Smooth muscle cell (in vitro differentiated cells): ENCODE results near the gene GOLGB1. TPM values are rescaled to one million over a fixed set of nuclear protein-coding genes. Genes with fewer than 3 reads are reported as not detected.
A peak's percentile ranks its signal among the peaks of the same experiment; 100 is the strongest.

Experiments used
- DNase-seq: peaks from one replicate; lab custom pipeline; 2025; ENCODE audit not compliant: unreplicated experiment; lab: John Stamatoyannopoulos, UW
- H2AFZ ChIP-seq: fragments of 200-600 bp; sonication (generic); 2 replicates; pipeline ENCODE4 v1.6.0; 2016; ENCODE audit warnings: antibody characterized with exemption, low read depth, mild to moderate bottlenecking
- H3F3A ChIP-seq: fragments of 200-600 bp; sonication (generic); 2 replicates; pipeline ENCODE4 v1.6.0; 2017; ENCODE audit warnings: antibody characterized with exemption, low read depth
- H3K27ac ChIP-seq: fragments of 200-600 bp; sonication (generic); 2 replicates; pipeline ENCODE4 v1.5.1; 2016; ENCODE audit warnings: low read depth, mild to moderate bottlenecking
- H3K27me3 ChIP-seq: fragments of 200-600 bp; sonication (generic); 2 replicates; pipeline ENCODE4 v1.6.1; 2016; ENCODE audit warnings: low read depth, mild to moderate bottlenecking
- H3K36me3 ChIP-seq: fragments of 200-600 bp; sonication (generic); 2 replicates; pipeline ENCODE4 v1.5.1; 2016; ENCODE audit warnings: low read depth
- H3K4me1 ChIP-seq: fragments of 200-600 bp; sonication (generic); 2 replicates; pipeline ENCODE4 v1.5.1; 2016; ENCODE audit warnings: low read depth
- H3K4me2 ChIP-seq: fragments of 200-600 bp; sonication (generic); 2 replicates; pipeline ENCODE4 v1.6.0; 2016; ENCODE audit warnings: mild to moderate bottlenecking
- H3K4me3 ChIP-seq: fragments of 200-600 bp; sonication (generic); 2 replicates; pipeline ENCODE4 v1.5.1; 2016; ENCODE audit warnings: mild to moderate bottlenecking
- H3K79me2 ChIP-seq: fragments of 200-600 bp; sonication (generic); 2 replicates; pipeline ENCODE4 v1.6.0; 2016; ENCODE audit warnings: low read depth, mild to moderate bottlenecking
- H3K9ac ChIP-seq: fragments of 200-600 bp; sonication (generic); 2 replicates; pipeline ENCODE4 v1.6.0; 2016; ENCODE audit warnings: low read depth
- H3K9me3 ChIP-seq: fragments of 200-600 bp; sonication (generic); replicated peaks from 2 replicates; pipeline ENCODE4 v1.5.1; 2016; ENCODE audit warnings: low read depth
- H4K20me1 ChIP-seq: fragments of 200-600 bp; sonication (generic); 2 replicates; pipeline ENCODE4 v1.6.0; 2016; ENCODE audit warnings: low read depth
- CTCF ChIP-seq: fragments of 200-600 bp; sonication (generic); IDR thresholded peaks from 2 replicates; pipeline ENCODE4 v1.5.1; 2017; ENCODE audit warnings: borderline replicate concordance, mild to moderate bottlenecking, antibody characterized with exemption; ENCODE audit not compliant: insufficient read depth, poor library complexity, severe bottlenecking
- WGBS: methylation state at CpG from one replicate; pipeline ENCODE4 v1.1.7; 2016; ENCODE audit warnings: low lambda C conversion rate; 5-methylcytosine and 5-hydroxymethylcytosine counted together
- polyA plus RNA-seq: library from polyadenylated mRNA; unstranded; fragments of >200 nt; fragmentation: Nextera tagmentation; extraction: Ambion mirVana; gene quantifications from 2 replicates; pipeline ENCODE4 v1.2.1, GENCODE V29; 2016
- total RNA-seq: library from RNA; depleted of rRNA; stranded (reverse); fragments of >200 nt; gene quantifications from 2 replicates; pipeline ENCODE4 v1.2.3, GENCODE V29; 2014

The GOLGB1 gene
- total and polyA plus RNA-seq, 2 experiments from 2014 or later, result 41.9 to 68.5 TPM

- no peak for DNase-seq
- Histone ChIP-seq H2AFZ (no peak overlapping the region), H4K20me1 (peaks cover 98% of the 10 kb centered on the region), H3K79me2 (peaks cover 97% of the 10 kb centered on the region), H3K36me3 (no peaks in the 10 kb centered on the region), H3K4me1 (no peaks in the 10 kb centered on the region), H3K4me2 (no peak overlapping the region), H3F3A (no peaks in the 10 kb centered on the region), H3K9ac (no peak overlapping the region), H3K9me3 (no peaks in the 10 kb centered on the region), H3K27me3 (no peaks in the 10 kb centered on the region), H3K4me3 (no peak overlapping the region), H3K27ac (no peak overlapping the region)
- no peak for TF ChIP-seq CTCF
- WGBS, result 99% methylated on average over 4 of the region's 4 CpGs
Observed at GRCh38 chr3:121737644-121738043, 11.9 kb downstream of the GOLGB1 start.

GRCh38 chr3:121736112-121736511 lies 13.4 kb downstream of the GOLGB1 start:
- H3K79me2 ChIP-seq, result peaks cover 99% of the 10 kb centered on the region
- no peak overlapping the region for H3K4me3 ChIP-seq
- no peak overlapping the region for H3K4me2 ChIP-seq
- peak overlapping the region; percentile 47 for H3K27ac ChIP-seq
- H3K36me3 ChIP-seq, result no peaks in the 10 kb centered on the region
- no peaks in the 10 kb centered on the region for H3K9me3 ChIP-seq
- TF ChIP-seq CTCF, result no peak
- WGBS, result 95% methylated on average over 3 of the region's 3 CpGs
- no peaks in the 10 kb centered on the region for H3K27me3 ChIP-seq
- H2AFZ ChIP-seq, result no peak overlapping the region
- no peak overlapping the region for H3K9ac ChIP-seq
- peaks cover 100% of the 10 kb centered on the region for H4K20me1 ChIP-seq
- H3K4me1 ChIP-seq, result peaks cover 14% of the 10 kb centered on the region
- H3F3A ChIP-seq, result no peaks in the 10 kb centered on the region
- no peak for DNase-seq

- Histone ChIP-seq H3K9me3 (no peaks in the 10 kb centered on the region), H4K20me1 (peaks cover 100% of the 10 kb centered on the region), H3K79me2 (peaks cover 99% of the 10 kb centered on the region), H3K27ac (peak overlapping the region; percentile 47), H2AFZ (no peak overlapping the region), H3K4me1 (peaks cover 20% of the 10 kb centered on the region), H3K4me2 (peak overlapping the region; percentile 40), H3K27me3 (no peaks in the 10 kb centered on the region), H3K4me3 (no peak overlapping the region), H3K36me3 (no peaks in the 10 kb centered on the region), H3F3A (no peaks in the 10 kb centered on the region), H3K9ac (no peak overlapping the region)
- no peak for TF ChIP-seq CTCF
- DNase-seq, result no peak
Observed at GRCh38 chr3:121735047-121735696, 14.4 kb downstream of the GOLGB1 start.
